Colon (tissue), 2 donors: ENCODE data around the gene SDS.

ENCODE experiments used
- FAIRE-seq: peaks from 2 replicates; lab custom pipeline; 2012; peaks lifted over from hg19 to GRCh38; lab: Jason Lieb, UNC
- donor health status: control.
- donor health status: control.

SDS gene

DNA sequence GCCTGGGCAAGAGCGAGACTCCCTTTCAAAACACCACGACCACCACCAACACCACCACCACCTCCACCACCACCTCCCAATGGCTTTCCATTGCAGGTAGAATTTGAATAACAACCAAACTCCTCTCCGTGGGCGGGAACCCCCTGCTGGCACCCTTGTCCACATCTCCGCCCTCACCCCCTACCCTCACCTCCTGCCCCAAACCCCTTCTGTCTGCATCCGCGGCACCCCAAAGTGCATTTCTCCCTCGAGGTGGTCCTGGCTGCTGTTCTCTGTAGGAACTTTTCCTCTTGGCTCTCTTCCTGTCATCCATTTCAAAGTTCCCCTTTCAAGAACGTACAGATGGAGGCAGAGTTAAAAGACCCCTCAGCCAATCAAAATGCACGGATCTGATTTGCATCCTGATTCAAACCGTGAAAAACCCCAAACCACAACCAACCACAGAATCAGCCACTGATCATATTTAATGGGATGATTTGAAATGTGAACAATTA lies 22.3 kb upstream of the SDS start:
- FAIRE-seq: no peak

DNA sequence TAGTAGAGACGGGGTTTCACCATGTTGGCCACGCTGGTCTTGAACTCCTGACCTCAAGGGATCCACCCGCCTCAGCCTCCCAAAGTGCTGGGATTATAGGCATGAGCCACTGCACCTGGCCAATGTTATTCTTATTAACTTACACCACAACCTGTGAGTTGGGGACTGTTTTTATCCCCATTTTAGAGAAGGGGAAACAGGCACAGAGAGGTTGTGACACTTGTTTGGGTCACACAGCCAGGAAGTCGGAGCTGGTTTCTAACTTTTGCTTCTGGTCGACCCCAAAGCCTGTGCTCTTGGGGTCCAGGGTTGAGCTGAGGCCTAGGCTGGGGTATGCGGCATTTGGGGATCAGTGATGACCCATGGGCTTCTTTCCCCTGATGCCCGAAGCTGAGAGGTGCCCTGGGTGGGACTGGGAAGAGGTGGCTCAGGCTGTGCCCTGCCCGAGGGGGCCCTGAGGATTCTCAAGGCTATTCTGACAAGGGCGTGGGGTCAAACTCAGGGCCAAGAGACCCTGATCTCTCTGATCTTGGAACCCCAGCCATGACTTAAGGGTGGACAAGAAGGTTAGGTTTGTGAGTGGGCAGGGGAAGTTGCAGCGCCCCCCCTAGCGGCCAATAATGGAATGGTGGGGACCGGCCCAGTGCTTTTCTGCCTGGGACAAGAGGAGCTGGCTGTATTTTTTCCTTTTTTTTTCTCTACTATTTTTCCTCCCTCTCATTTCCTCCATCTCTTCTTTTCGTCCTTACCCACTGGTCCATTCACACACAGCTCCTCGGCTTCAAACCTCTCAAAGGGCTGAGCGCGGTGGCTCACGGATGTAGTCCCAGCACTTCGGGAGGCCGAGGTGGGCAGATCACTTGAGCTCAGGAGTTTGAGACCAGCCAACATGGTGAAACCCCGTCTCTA lies 21.5 kb upstream of the SDS start:
- FAIRE-seq: no peak

DNA sequence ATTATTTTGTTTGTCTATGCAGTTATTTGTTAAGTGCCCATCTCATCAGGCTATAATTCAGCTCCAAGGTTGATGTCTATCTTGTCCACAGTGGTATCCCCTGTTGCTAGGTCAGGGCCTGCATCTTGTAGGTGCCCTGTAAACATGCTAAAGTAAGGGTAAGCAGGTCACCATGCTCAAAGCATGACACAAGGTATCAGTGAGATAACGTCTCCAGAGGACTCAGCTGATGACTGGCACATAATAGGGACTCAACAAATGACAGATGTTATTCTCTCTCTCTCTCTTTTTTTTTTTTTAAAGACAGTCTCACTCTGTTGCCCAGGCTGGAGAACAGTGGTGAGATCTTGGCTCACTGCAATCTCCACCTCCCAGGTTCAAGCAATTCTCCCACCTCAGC lies 20.8 kb upstream of the SDS start:
- no peak for FAIRE-seq

DNA sequence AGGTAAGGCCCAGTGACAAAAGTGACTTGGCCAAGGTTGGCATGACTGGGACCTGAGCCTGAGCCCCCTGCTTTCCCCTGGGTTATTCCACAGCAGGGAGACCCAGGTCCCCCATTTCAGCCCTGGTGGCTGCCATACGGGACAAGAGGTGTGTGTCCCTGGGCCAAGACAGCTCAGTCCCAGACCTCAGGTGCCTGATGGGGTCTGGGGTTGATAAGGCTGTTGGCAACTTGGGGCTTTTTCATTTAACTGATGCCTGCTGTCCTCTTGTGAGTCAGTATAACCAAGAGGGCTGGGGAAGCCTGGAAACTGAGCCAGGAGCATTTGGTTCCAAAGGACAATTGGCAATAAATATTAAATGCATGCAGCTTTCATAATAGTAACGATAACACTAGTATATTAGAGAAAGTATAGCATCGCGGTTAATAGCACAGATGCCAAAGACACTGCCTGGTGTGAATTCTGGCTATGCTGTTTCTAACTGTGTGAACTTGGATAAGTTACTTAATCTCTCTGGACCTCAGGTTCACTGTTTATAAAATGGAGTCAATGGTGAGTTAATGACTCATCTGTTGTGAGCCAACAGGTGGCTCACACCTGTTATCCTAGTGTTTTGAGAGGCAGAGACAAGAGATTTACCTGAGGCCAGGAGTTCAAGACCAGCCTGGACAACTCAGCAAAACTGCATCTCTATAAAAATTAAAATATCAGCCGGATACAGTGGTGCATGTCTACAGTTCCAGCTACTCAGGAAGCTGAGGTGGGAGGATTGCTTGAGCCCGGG lies 19.4 kb upstream of the SDS start:
- FAIRE-seq: no peak

DNA sequence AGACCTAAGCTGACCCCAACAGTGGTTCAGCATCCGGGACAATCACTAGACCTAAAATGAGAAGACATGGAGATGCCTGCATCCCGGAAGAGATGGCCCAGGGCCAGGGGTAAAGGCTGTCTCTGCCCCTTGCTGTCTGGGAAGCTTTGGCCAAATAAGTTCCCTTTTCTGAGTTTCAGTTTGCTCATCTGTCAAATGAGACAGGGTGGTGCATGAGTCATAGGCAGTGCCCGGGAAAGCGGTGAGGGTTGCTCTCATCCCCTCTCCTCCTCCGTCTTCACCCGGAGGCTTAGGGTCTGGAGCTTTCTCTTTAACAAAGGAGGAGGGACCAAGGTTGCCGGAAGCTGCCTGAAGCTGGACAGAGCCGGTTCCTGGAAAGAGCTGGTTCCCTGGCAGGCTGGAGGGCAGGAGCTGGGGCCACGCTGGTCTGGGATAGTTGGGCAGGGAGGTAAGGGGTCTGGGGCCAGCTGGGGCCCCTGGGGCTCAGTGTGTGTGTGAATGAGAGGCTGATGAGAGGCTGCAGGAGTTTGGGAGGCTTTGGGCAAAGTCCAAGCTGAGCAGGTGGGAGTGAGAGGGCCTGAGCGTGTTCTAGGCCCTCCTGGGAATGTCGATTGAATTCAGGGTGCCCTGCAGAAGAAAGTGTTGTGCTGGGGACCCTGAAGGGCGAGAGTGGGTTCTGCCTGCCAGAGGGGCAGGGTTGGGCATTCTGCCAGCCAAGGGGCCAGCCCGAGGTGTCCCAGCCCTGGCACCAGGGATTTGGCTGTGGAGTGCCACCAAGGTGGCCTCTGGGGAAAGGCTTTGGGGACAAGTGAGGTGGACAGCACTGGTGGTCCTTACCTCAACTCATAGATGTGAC lies 18.6 kb upstream of the SDS start, which contains the start of gene SDSL:
Gene SDSL (plus strand): TSS at position 351 of the 856 bp plus-strand sequence. CDS start 5,603 bp downstream, outside the sequence.
- FAIRE-seq: no peak

DNA sequence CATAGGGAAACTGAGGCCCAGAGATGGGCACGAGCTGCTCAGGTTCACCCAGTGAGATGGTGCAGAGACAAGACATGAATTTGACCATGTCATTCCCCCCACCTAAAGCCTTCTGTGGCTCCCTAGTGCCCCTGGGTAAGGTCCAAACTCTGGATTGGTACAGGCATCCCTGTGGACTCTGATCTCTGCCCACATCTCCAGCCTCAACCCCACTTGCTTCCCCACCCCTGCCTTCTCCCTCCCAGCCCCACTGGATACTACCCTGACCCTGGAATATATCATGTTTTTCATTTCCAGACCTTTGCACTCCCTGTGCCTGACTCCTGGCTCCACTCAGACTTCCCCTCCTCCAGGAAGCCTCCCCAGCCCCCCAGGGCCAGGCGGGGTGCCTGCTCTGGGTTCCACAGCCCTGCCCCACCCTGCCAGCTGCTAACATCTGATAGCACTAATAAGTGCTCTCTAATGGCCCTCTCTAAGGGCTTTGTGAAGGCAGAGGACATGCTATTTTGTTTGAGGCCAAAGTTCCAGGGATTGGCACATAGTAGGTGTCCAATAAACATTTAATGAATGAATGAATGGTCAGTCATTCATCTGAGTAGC lies 17.4 kb upstream of the SDS start:
- FAIRE-seq: no peak

DNA sequence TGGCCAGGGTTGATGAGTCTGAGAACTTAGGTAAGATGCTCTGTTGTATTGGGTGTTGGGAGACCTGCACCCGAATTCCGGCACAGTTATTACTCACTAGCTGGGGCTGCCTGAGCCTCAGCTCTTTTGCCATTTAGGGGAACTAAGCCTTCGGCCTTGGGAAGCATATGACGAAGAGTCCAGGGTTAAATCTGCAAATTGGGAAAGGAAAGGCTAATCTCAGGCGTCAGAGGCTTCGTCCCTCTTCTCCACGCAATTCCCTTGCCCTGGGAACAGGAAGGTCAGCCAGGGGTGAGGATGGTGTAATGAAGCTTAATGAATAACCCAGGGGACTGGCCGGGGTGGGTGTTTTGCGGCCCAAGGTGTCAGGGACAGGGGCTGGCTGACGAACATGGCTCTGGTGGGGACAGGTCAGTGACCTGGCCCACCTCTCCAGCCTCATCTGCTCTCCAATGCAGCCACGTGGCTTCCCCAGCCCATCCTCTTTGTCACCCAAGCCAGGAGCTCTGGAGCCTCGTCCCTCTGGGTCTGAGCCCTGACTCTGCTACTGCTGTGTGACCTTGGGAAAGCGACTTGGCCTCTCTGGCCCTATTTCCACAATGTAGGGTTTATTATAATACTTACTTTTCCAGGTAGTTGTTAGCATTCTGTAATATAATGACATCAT lies 14.7 kb upstream of the SDS start:
- FAIRE-seq: no peak

DNA sequence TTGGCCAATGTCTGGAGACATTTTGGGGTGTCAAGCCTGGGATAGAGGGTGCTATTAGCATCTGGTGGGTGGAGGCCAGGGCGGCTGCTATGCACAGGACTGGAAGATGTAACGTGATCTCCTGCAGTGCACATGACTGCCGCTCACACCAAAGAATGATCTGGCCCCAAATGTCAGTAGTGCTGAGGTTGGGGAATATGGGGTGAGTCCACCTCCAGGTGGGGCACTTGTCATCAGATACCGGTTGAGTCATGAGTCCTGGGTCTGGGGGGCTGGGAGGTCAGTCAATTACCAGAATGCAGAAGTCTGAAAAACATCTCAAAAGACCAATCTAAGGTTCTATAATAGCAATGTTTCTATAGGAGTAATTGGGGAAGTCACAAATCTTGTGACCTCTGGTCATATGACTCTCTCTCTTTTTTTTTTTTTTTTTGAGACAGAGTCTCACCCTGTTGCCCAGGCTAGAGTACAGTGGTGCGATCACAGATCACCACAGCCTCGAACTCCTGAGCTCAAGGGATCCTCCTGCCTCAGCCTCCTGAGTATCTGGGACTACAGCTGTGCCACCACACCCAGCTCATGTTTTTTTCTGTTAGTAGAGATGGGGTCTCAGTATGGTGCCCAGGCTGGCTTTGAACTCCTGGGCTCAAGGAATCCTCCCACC lies 12.5 kb upstream of the SDS start:
- FAIRE-seq: no peak

DNA sequence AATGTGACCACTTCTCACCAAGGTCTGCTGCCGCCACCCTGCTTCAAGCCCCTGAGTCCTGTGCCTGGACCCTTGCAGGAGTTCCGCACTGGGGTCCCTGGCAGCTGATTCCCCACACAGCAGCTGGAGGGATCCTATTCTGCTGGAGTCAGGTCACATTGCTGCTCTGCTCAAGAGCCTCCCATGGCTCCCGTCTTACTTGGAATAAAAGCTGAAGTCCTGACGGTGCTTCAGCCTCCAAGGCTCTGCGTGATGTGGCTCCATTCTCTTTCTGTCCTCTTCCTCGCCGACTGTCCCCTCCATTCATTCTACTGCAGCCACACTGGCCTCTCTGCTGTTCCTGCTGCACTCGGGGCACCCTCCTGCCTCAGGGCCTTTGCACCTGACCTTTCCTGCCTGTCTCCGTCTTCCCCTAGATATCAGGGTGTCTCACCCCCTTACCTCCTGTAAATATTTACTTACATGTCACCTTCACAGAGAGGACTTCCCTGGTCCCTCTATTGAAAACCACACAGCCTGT lies 10.9 kb upstream of the SDS start:
- no peak for FAIRE-seq

DNA sequence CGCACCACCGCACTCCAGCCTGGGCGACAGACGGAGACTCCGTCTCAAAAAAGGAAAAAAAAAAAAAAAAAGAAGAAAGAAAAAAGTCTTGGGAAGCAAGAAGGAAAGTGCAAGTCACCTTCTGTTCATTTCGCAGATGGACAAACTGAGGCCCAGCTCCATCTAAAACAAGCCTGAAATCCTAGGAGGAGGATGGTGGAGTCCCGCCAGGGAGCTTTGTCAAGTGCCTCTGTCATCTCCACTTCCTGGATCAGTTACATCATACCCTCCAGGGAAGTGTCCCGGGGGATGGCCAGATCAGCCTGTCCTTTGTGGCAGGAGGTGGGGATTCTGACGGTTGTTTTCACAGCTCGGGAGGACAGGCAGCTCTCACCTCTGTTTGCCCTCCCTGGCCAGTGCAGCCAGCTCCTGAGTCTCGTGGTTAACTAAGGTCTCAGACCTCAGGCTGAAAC lies 9.8 kb upstream of the SDS start:
- no peak for FAIRE-seq

DNA sequence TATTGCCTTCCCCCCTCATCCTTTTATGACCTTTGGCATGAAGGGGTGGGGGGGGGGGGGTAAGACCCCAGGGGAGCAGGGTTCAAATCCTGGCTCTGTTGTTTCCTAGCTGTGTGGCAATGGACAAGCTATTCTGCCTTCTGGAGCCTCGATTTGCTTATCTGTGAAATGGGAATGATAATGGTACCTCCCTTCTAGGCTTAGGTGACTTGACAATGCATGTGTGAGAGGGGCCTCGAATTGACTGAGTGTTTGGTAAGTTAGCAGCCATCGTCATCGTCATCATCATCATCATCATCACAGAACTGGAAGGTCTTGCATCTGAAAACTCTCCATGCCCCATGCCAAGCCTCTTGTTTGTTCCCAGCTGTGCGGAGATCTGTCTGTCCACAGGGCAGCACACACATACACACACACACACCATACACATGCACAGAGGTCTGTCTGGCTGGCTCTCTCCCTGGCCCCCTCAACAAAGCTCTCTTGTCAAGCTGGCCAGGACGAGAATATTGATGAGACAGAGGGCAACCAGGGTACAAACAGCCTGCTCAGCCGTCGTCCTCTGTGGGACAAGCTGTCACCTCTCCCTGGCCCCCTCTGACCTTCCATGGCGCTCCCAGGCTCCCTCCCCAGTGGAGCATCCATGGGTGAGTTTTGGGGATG lies 5.9 kb upstream of the SDS start:
- no peak for FAIRE-seq

DNA sequence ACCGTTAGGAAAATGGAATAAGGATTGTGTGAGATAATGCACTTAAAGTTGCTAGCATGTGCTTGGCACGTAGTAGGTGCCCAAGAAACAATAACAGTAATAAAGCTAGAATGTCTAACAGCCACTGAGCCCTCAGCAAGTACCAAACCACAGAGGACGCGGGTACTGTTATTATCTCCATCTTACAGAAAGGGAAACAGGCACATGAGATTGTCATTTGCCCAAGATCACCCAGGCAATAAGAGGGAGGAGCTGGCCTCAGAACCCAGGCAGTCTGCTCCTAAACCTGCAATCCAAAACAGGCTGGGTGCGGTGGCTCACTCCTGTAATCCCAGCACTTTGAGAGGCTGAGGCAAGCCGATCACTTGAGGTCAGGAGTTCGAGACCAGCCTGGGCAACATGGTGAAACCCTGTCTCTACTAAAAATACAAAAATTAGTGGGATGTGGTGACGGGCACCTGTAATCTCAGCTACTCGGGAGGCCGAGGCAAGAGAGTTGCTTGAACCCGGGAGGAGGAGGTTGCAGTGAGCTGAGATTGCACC lies 5.1 kb upstream of the SDS start:
- FAIRE-seq: no peak

DNA sequence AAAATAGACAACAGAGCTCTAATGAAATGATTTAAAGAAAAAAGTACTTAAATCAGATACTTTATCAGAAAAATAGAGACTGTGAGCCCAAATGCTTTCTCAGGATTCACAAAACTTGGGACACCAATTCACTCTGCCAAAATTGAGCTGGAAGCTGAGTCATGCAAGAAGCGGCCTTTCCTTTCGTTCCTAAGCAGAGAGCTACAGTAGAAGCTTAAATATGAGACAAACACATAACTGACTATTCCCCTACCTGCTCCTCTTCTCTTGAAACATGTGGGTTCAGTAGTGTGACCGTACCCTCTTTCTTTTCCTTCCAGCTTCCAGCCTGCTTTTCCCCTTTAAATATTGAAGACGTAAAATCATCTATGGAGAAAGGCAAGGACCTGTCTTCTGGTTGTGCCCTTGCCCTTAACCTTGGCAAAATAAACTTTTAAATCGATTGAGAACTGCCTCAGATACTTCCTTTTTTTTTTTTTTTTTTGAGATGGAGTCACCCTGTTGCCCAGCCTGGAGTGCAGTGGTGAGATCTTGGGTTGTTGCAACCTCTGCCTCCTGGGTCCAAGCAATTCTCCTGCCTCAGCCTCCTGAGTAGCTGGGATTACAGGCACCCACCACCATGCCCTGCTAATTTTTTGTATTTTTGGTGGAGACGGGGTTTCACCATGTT lies 4.4 kb upstream of the SDS start:
- no peak for FAIRE-seq

DNA sequence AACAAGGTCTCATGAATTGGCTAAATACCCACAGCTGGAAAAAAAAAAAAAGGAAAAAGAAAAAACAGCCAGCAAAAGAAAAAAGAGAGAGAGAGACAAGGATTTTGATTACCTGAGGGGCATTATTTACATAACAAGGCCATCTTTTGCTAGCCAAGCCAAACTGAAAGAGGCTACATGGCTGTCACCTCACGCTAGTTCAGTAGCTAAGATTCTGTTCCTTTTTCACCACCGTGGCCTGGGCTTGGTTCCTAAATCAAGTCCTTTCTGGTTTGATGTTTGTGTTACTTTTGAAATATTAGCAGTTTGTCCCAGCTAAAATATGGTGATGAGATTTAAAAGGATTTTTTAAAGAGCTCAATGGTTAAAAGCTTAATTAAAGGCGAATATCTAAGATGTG lies 2.0 kb upstream of the SDS start:
- FAIRE-seq: no peak

DNA sequence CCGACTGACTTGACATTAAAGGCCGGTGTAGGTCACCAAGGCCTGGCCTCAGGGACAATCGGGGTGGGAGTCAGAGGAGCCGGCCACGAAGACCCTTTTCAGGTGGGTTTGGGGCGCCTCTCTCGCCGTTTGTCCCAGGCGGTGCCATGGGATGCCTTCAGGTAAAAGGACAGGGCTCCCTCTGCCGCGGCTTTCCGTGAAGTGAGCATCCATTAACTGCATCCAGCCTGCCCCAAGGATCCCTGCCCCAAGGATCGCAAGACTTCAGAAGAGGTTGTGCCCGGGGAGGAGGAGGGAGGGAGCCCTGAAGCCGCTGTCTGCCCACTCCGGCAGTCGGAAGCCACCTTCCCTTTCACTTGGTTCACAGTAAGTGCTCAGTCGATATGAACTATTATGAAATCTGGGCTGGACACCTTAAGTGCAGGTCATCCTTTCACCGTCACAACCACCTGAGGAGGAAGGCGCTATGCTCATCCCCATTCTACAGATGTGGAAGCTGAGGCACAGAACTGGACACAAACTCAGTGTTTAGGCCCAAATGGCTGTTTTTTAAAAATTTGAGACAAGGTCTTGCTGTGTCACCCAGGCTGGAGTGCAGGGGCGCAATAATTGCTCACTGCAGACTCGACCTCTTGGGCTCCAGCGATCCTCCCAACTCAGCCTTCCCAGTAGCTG lies 964 bp downstream of the SDS start:
- no peak for FAIRE-seq

DNA sequence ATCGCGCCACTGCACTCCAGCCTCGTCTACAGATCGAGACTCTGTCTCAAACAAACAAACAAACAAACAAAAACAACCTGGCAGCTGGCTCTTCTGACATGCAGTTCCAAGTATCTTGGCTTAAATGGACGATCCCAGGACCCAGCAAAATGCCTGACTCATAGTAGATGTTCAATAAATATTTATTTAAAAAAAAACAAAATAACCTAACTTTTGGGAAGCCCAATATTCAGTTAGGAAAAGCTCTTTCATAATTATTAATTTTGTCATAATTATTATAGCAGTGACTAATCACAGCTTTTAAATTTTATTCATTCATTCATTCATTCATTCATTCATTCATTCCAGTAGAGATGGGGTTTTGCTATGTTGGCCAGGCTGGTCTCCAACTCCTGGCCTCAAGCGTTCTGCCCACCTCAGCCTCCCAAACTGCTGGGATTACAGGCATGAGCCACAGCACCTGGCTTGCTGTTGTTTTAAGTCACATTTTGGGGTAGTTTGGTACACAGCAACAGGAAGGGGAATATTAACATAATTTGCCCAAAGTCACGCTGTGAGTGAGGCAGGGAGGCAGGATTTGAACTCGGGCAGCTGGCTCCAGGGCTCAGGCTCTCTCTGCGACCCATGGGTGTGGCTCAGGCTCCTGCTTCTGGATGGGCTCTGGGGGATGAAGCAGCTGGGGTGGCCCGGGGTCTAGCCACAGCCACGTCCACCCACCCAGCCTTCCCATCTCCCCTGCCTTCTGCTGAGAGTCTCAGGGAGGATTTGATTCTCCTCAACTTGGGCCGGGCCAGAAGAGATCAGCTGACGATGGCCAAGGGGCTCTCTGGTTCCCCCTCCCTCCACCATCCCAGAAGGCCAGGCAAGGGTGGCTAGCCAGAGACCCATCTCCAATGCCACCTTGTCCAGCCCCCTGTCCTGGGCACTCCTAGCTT lies 2.4 kb downstream of the SDS start:
- no peak for FAIRE-seq

DNA sequence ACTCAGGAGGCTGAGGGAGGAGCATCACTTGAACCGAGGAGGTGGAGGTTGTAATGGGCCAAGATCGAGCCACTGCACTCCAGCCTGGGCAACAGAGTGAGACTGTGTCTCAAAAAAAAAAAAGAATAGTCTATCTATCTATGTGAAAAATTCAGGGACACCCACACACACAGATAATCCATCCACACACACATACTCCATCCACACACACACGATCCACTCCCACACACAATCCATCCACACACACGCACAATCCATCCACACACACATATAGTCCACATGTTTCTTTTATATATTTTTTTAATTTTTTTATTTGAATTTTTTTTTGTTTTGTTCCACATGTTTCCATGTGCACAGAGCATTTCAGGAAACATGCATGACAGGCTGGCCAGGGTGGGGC lies 3.3 kb downstream of the SDS start:
- no peak for FAIRE-seq
